Measurements from ENCODE around the gene CARD16. TPM values are rescaled to one million over a fixed set of nuclear protein-coding genes. Genes with fewer than 3 reads are reported as not detected.
A peak's percentile ranks its signal among the peaks of the same experiment; 100 is the strongest.
"Not testable (repeated sequence)": the region's sequence is repeated elsewhere in the genome, so short reads cannot be mapped to it uniquely, and the experiment has no call there.

The CARD16 gene
- total RNA-seq, 1 experiment from 2014 or later: 22.2 TPM

- no peak for DNase-seq (ENCODE audit: low read depth)
These were observed 4.3 kb upstream of the CARD16 start for GRCh38 chr11:105049481-105049880.

- DNase-seq (ENCODE audit: low read depth): peak; percentile 95
These were observed 1.9 kb upstream of the CARD16 start for GRCh38 chr11:105046898-105047579.

GRCh38 chr11:105045676-105046296 lies 651 bp upstream of the CARD16 start:
- no peak for DNase-seq (ENCODE audit: low read depth)

GRCh38 chr11:105042178-105042577 lies 3.0 kb downstream of the CARD16 start:
- no peak for DNase-seq (ENCODE audit: low read depth)

GRCh38 chr11:105040703-105041102 lies 4.4 kb downstream of the CARD16 start:
- no peak for DNase-seq (ENCODE audit: low read depth)

GRCh38 chr11:105034813-105035620 lies 10.1 kb downstream of the CARD16 start, which contains the start of gene CASP1:
TSS of gene CASP1 (minus strand) at chr11:105035144. CDS start at chr11:105035113, 31 bp downstream.
- peak; percentile 48 for DNase-seq (ENCODE audit: low read depth)

- not testable (repeated sequence) for DNase-seq (ENCODE audit: low read depth)
These were observed 10.7 kb downstream of the CARD16 start for GRCh38 chr11:105034388-105034787.

- no peak for DNase-seq (ENCODE audit: low read depth)
These were observed 11.4 kb downstream of the CARD16 start for GRCh38 chr11:105033781-105034180.

- DNase-seq (ENCODE audit: low read depth): no peak
These were observed 11.8 kb downstream of the CARD16 start for GRCh38 chr11:105033343-105033742.

GRCh38 chr11:105032495-105032894 lies 12.6 kb downstream of the CARD16 start:
- no peak for DNase-seq (ENCODE audit: low read depth)

- no peak for DNase-seq (ENCODE audit: low read depth)
These were observed 17.5 kb downstream of the CARD16 start for GRCh38 chr11:105027678-105028077.

- no peak for DNase-seq (ENCODE audit: low read depth)
These were observed 20.7 kb downstream of the CARD16 start for GRCh38 chr11:105024394-105024793.

GRCh38 chr11:105023003-105023402 lies 22.1 kb downstream of the CARD16 start, which contains the start of gene CASP5:
TSS of gene CASP5 (minus strand) at chr11:105023168. CDS start at chr11:105023136, 32 bp downstream.
- no peak for DNase-seq (ENCODE audit: low read depth)

GRCh38 chr11:105022527-105022926 lies 22.6 kb downstream of the CARD16 start:
- no peak for DNase-seq (ENCODE audit: low read depth)

- no peak for DNase-seq (ENCODE audit: low read depth)
These were observed 37.7 kb downstream of the CARD16 start for GRCh38 chr11:105007463-105007862.

- no peak for DNase-seq (ENCODE audit: low read depth)
These were observed 39.7 kb downstream of the CARD16 start for GRCh38 chr11:105005451-105005845.

GRCh38 chr11:105004021-105004420 lies 41.1 kb downstream of the CARD16 start:
- no peak for DNase-seq (ENCODE audit: low read depth)

GRCh38 chr11:105003151-105003550 lies 42.0 kb downstream of the CARD16 start:
- no peak for DNase-seq (ENCODE audit: low read depth)

- peak; percentile 17 for DNase-seq (ENCODE audit: low read depth)
These were observed 44.3 kb downstream of the CARD16 start for GRCh38 chr11:105000797-105001196.

GRCh38 chr11:105000167-105000566 lies 45.0 kb downstream of the CARD16 start:
- peak; percentile 13 for DNase-seq (ENCODE audit: low read depth)

GRCh38 chr11:104999721-105000120 lies 45.4 kb downstream of the CARD16 start:
- no peak for DNase-seq (ENCODE audit: low read depth)

GRCh38 chr11:104997288-104997687 lies 47.8 kb downstream of the CARD16 start:
- DNase-seq (ENCODE audit: low read depth): peak; percentile 22

All from Daoy (cell line).